ENCODE results near the gene TMA16.

TMA16 gene

DNA sequence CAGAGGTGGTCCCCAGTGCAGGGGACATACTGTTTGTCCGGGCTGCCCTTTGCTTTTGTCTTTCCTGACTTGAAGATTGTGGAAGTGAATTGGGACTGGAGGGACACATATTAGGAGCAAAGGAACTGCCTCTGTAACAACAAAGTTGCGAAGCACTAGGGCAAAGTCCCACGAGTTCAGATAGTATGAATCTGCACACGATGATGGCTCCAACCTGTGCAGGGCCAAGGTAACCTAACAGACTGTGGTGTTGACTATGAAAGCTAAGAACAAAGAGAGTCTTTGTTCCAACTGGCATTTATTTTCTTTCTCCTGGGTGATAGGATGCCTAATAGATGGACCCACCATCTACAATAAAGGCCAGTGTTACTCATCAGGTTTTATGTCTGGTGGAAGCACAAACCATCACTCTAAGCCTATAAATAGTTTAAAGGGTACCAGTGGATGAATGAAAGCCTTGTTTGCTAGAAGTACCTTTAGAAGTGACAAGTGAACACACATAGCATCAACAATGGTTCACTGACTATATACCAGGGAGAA lies 71.8 kb downstream of the TMA16 start:
- TF ChIP-seq POLR2AphosphoS5 (IDR thresholded peaks at IDR 0.05; ENCODE audit: low read depth, low read length) (no peak), TAF1 (IDR thresholded peaks at IDR 0.05; ENCODE audit: borderline replicate concordance, insufficient read depth, low read length) (no peak), SIN3A (IDR thresholded peaks at IDR 0.05; ENCODE audit: borderline replicate concordance, insufficient read depth, low read length) (no peak), FOXP2 (optimal IDR thresholded peaks at IDR 0.05; ENCODE audit: borderline replicate concordance, extremely low read depth, extremely low read length, insufficient read depth) (no peak)
- TF ChIP-seq, protein P1, sequence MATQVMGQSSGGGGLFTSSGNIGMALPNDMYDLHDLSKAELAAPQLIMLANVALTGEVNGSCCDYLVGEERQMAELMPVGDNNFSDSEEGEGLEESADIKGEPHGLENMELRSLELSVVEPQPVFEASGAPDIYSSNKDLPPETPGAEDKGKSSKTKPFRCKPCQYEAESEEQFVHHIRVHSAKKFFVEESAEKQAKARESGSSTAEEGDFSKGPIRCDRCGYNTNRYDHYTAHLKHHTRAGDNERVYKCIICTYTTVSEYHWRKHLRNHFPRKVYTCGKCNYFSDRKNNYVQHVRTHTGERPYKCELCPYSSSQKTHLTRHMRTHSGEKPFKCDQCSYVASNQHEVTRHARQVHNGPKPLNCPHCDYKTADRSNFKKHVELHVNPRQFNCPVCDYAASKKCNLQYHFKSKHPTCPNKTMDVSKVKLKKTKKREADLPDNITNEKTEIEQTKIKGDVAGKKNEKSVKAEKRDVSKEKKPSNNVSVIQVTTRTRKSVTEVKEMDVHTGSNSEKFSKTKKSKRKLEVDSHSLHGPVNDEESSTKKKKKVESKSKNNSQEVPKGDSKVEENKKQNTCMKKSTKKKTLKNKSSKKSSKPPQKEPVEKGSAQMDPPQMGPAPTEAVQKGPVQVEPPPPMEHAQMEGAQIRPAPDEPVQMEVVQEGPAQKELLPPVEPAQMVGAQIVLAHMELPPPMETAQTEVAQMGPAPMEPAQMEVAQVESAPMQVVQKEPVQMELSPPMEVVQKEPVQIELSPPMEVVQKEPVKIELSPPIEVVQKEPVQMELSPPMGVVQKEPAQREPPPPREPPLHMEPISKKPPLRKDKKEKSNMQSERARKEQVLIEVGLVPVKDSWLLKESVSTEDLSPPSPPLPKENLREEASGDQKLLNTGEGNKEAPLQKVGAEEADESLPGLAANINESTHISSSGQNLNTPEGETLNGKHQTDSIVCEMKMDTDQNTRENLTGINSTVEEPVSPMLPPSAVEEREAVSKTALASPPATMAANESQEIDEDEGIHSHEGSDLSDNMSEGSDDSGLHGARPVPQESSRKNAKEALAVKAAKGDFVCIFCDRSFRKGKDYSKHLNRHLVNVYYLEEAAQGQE (IDR thresholded peaks at IDR 0.05; ENCODE audit: insufficient read depth in 1 of 2, low read depth in 2 of 2, low read length in 2 of 2), result no peak

DNA sequence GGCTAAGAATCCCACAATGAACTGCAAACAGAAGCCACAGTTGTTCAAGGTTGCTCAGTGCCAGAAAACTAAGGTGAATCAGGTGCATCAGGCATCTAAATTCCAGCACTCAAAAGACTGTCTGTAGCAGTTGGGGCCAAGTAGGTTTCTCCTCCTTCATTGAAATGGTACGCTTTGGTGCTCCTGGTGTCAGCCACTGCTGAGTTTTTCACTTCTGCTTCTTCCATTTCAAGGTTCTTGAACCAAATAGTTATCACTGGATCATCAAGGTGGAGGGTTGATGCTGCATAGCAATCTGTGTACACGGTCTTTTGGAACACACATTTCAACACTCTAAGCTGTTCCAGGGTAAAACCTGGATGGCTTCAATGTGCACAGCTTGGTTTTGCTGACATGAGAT lies 74.4 kb downstream of the TMA16 start:
- TF ChIP-seq, protein P1 (IDR thresholded peaks at IDR 0.05; ENCODE audit: insufficient read depth in 1 of 2, low read depth in 2 of 2, low read length in 2 of 2), result no peak
- no peak for TF ChIP-seq FOXP2 (optimal IDR thresholded peaks at IDR 0.05; ENCODE audit: borderline replicate concordance, extremely low read depth, extremely low read length, insufficient read depth)
- no peak for TF ChIP-seq TAF1 (IDR thresholded peaks at IDR 0.05; ENCODE audit: borderline replicate concordance, insufficient read depth, low read length)
- no peak for TF ChIP-seq SIN3A (IDR thresholded peaks at IDR 0.05; ENCODE audit: borderline replicate concordance, insufficient read depth, low read length)
- TF ChIP-seq POLR2AphosphoS5 (IDR thresholded peaks at IDR 0.05; ENCODE audit: low read depth, low read length), result no peak
